Hair follicle dermal papilla cell (primary cell): Measurements from ENCODE around the gene JOSD1. TPM values are rescaled to one million over a fixed set of nuclear protein-coding genes. Genes with fewer than 3 reads are reported as not detected.

ENCODE experiments used
- small RNA-seq: library from RNA; depleted of rRNA; stranded (forward); fragments of <200 nt; gene quantifications from one replicate; pipeline ENCODE3, GENCODE V24; 2012
- total RNA-seq: library from RNA; depleted of rRNA; stranded (reverse); fragments of >200 nt; gene quantifications from 2 replicates; pipeline ENCODE4 v1.2.3, GENCODE V29; 2012

The JOSD1 gene
- 66.1 and 72.2 TPM in 2 replicates for total RNA-seq

GRCh38 chr22:38700789-38701628 lies at the start of gene JOSD1:
Gene JOSD1 (minus strand): TSS chr22:38700943. CDS start chr22:38699987, 956 bp downstream.

GRCh38 chr22:38705235-38706100 lies 4.7 kb upstream of the JOSD1 start, which contains the start of gene GTPBP1:
Gene GTPBP1 (plus strand): TSS chr22:38705944. CDS start chr22:38705956, 12 bp downstream.

GRCh38 chr22:38681582-38682335 lies 19.0 kb downstream of the JOSD1 start, which contains the start of gene TOMM22:
Gene TOMM22 (plus strand): TSS chr22:38681957. CDS start chr22:38681979, 22 bp downstream.

DNA sequence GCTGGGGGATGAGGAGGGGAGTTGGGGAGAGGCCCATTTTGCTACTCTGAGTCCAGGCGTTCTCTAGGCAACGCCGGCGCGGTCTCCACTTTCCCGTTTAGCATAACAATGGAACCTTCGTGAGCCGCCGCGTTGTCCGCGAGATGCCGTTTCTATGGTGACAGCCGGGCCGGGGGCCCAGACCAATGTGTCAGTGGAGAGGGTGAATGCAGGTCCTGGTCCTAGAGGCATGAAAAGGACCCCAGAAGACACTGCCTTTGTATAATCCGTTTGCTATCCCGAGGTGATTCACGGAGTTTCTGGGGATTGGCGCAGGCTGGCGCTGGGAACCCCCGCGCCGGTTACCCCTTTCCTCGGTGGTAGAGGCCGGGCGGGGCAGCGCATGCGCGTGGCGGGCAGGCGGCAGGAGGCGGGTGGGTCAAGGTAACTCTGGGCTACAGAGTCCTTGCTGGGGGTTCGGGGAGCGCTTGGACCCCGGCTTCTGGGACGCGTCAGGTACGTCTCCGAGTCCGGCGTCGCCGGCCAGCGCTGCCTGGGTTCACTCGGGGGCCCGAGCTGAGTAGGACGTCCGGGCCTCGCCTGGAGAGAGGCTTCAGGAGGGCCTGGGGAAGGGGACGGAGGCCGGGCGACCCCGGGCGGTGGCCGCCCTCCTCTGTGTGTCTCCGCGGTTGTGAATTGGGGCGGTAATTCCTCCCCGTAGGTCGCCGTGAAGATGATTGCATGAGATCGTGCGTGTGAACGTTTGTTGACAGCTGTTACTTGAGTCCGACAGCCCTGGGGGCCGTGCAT lies 44.3 kb downstream of the JOSD1 start, which contains the start of the genes CBY1 and FAM227A:
Gene CBY1 (plus strand): TSS at position 383 of the 789 bp plus-strand sequence. CDS start 11,417 bp downstream, outside the sequence.
Gene FAM227A (minus strand): TSS at position 137 of the 789 bp plus-strand sequence. CDS start 6,224 bp downstream, outside the sequence.

Small RNA genes within 50 kb of the gene (small RNA-seq; reads per million reads assigned to genes)
- not detected for gene AL021707.8

Other genes starting within 250 kb of the JOSD1 start
- gene KCNJ4, start 245.7 kb downstream of the JOSD1 start, total RNA-seq: not detected in 2 replicates
- gene KDELR3, start 232.8 kb downstream of the JOSD1 start, total RNA-seq: 123 and 124 TPM in 2 replicates
- 574 and 711 TPM in 2 replicates for gene DDX17, start 194.6 kb downstream of the JOSD1 start, total RNA-seq
- 5.2 and 7.2 TPM in 2 replicates for gene DMC1, start 130.8 kb downstream of the JOSD1 start, total RNA-seq
- gene FAM227A, start 44.6 kb downstream of the JOSD1 start, total RNA-seq: 1.9 and 2.3 TPM in 2 replicates
- 12.5 and 13.0 TPM in 2 replicates for gene CBY1, start 44.3 kb downstream of the JOSD1 start, total RNA-seq
- 40.2 and 44.9 TPM in 2 replicates for gene TOMM22, start 19.0 kb downstream of the JOSD1 start, total RNA-seq
- gene GTPBP1, start 5.0 kb upstream of the JOSD1 start, total RNA-seq: 41.9 and 51.8 TPM in 2 replicates
- gene SUN2, start 55.1 kb upstream of the JOSD1 start, total RNA-seq: 82.9 and 94.1 TPM in 2 replicates
- 18.5 and 18.6 TPM in 2 replicates for gene DNAL4, start 93.2 kb upstream of the JOSD1 start, total RNA-seq
- 1.5 and 1.6 TPM in 2 replicates for gene NPTXR, start 143.1 kb upstream of the JOSD1 start, total RNA-seq
- 76.0 and 87.9 TPM in 2 replicates for gene CBX6, start 171.3 kb upstream of the JOSD1 start, total RNA-seq